Nephron (organoid): ENCODE results near the gene DOCK1.

ENCODE experiments used
- H3K27ac Mint-ChIP-seq, 3 experiments: 2 replicates each; pipeline ENCODE4 v1.8.0; 2020; ENCODE audit warnings: mixed read lengths in 3 of 3, mild to moderate bottlenecking in 2 of 3, moderate library complexity in 1 of 3
- H3K27me3 Mint-ChIP-seq: 2 replicates; pipeline ENCODE4 v1.8.0; 2021; ENCODE audit warnings: low read depth, mild to moderate bottlenecking, moderate library complexity, mixed read lengths
- H3K36me3 Mint-ChIP-seq: 2 replicates; pipeline ENCODE4 v1.8.0; 2020; ENCODE audit warnings: low read depth, mixed read lengths
- H3K4me1 Mint-ChIP-seq: 2 replicates; pipeline ENCODE4 v1.8.0; 2020; ENCODE audit warnings: mixed read lengths
- H3K4me3 Mint-ChIP-seq, 3 experiments: 2 replicates each; pipeline ENCODE4 v1.8.0; 2020; ENCODE audit warnings: mild to moderate bottlenecking in 3 of 3, mixed read lengths in 3 of 3, moderate library complexity in 2 of 3
- H3K9me3 Mint-ChIP-seq: 2 replicates; pipeline ENCODE4 v1.8.0; 2020; ENCODE audit warnings: mixed read lengths
- CTCF ChIP-seq, 3 experiments: fragments of 200-600 bp; sonication (generic); IDR thresholded peaks; one replicate each; pipeline ENCODE4 v1.5.0; 2021; ENCODE audit warnings: antibody characterized with exemption in 3 of 3; ENCODE audit not compliant: unreplicated experiment in 3 of 3

DOCK1 gene

GRCh38 chr10:127364034-127364433, 458.8 kb downstream of the DOCK1 start:
- H3K36me3 Mint-ChIP-seq, result peaks cover 20% of the 10 kb centered on the region
- peaks cover 8% of the 10 kb centered on the region for H3K4me1 Mint-ChIP-seq
- TF ChIP-seq CTCF (IDR thresholded peaks at IDR 0.05; ENCODE audit: unreplicated experiment in 3 of 3), result no peak
- no peak overlapping the region for H3K4me3 Mint-ChIP-seq
- H3K9me3 Mint-ChIP-seq, result no peaks in the 10 kb centered on the region
- H3K27ac Mint-ChIP-seq, result no peak overlapping the region
- no peaks in the 10 kb centered on the region for H3K27me3 Mint-ChIP-seq

DNA sequence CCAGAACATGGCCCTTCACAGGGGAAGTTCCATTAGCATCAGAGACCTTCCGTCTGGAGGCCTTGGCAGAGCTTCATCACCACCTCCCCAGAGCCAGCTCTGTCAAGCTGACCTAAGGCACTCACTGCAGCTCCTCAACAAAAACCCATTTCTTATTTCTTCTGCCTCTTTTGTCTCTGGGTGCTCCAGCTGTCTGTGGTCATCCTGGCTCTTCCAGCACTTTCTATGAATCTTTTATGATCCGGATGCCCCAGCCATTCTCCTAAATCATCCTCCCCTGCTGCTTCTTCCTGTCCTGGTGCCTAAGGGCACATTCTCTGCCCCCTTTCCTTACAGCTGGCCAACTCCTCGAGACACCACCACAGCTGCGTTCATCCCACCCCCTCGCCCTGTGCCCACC, 462.9 kb downstream of the DOCK1 start:
- peaks cover 21% of the 10 kb centered on the region for H3K4me1 Mint-ChIP-seq
- no peaks in the 10 kb centered on the region for H3K9me3 Mint-ChIP-seq
- TF ChIP-seq CTCF (IDR thresholded peaks at IDR 0.05; ENCODE audit: unreplicated experiment in 3 of 3), result no peak
- no peaks in the 10 kb centered on the region for H3K27me3 Mint-ChIP-seq
- H3K36me3 Mint-ChIP-seq, result peaks cover 9% of the 10 kb centered on the region
- no peak overlapping the region for H3K27ac Mint-ChIP-seq
- H3K4me3 Mint-ChIP-seq, result no peak overlapping the region

DNA sequence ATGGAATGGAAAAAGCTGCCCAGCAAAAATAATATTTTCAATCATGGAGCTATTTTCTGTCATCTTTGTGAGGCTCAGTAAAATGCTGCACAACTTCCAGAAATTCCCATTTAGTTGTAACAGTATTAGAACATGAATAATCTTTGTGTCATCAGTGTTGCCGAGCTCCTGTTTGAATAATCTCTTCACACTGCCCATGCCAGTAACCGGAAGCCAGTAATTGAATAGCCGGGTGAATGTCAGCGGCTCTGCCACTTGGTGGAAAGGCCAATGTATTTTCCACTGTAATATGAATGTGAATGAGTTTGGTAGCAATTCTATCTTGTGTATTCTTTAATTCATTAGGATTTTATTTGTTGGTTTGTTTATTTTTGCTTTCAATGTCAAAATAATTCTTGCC, 463.7 kb downstream of the DOCK1 start:
- peaks cover 26% of the 10 kb centered on the region for H3K4me1 Mint-ChIP-seq
- no peaks in the 10 kb centered on the region for H3K9me3 Mint-ChIP-seq
- no peak overlapping the region for H3K27ac Mint-ChIP-seq
- no peak for TF ChIP-seq CTCF (IDR thresholded peaks at IDR 0.05; ENCODE audit: unreplicated experiment in 3 of 3)
- no peak overlapping the region for H3K4me3 Mint-ChIP-seq
- H3K36me3 Mint-ChIP-seq, result peaks cover 11% of the 10 kb centered on the region
- H3K27me3 Mint-ChIP-seq, result no peaks in the 10 kb centered on the region

DNA sequence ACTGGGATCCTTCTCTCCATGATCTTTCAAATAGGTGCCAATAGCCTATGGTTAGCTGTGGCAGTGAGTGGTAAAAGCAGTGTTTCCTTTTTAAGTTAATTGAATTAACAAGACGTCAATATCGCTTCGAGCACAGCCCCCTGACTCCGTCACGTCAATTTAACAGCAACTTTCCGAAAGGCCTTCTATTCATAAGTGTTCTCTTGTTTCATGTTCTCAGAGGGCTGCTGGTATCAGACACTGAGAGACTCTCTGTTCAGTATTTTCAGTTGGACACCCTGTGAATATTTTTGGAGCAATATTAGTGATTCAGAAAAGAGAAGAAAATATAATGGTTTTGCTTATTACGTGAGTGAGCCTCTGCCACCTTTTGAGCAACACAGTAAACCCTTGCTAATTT, 465.4 kb downstream of the DOCK1 start:
- Mint-ChIP-seq H3K36me3 (peaks cover 27% of the 10 kb centered on the region), H3K27ac (no peak overlapping the region), H3K4me1 (peaks cover 33% of the 10 kb centered on the region), H3K9me3 (no peaks in the 10 kb centered on the region), H3K4me3 (no peak overlapping the region), H3K27me3 (no peaks in the 10 kb centered on the region)
- no peak for TF ChIP-seq CTCF (IDR thresholded peaks at IDR 0.05; ENCODE audit: unreplicated experiment in 3 of 3)

GRCh38 chr10:127372361-127372760, 467.1 kb downstream of the DOCK1 start:
- TF ChIP-seq CTCF (IDR thresholded peaks at IDR 0.05; ENCODE audit: unreplicated experiment in 3 of 3), result no peak
- Mint-ChIP-seq H3K27me3 (no peaks in the 10 kb centered on the region), H3K4me3 (no peak overlapping the region), H3K9me3 (no peaks in the 10 kb centered on the region), H3K36me3 (peaks cover 32% of the 10 kb centered on the region), H3K27ac (no peak overlapping the region), H3K4me1 (peaks cover 33% of the 10 kb centered on the region)

DNA sequence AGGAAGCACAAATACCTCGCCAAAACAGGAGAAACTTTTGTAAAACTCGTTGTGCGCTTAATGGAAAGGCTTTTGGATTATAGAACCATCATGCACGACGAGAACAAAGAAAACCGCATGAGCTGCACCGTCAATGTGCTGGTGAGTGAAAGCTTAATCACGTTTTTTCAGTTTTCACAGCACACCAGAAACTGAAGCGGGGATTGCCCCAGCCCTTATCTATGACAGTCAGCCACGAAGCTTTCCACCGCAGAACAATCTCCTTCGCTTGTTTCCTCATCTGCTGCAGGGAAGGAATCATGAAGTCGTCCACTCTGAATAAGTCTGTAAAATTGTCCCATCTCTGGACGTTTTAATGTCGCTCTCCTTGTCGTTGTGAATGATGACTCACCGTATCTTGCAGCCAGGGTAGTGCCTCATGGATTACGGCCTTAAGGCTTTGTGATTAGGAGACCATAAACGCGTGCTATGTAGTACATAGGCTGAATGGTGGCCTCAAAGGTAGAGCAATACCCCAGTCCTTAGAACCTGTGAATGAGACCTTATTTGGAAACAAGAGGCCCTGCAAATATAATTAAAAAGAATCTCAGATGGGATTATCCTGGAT, 468.9 kb downstream of the DOCK1 start:
- Mint-ChIP-seq H3K27ac (no peak overlapping the region), H3K9me3 (no peaks in the 10 kb centered on the region), H3K27me3 (no peaks in the 10 kb centered on the region), H3K4me3 (no peak overlapping the region), H3K4me1 (peaks cover 25% of the 10 kb centered on the region), H3K36me3 (peaks cover 32% of the 10 kb centered on the region)
- TF ChIP-seq CTCF (IDR thresholded peaks at IDR 0.05; ENCODE audit: unreplicated experiment in 3 of 3), result no peak
